T47D (cell line): ENCODE measurements around the gene PAQR4.

ENCODE experiments used
- DNase-seq, 2 experiments: peaks; one replicate each; pipeline versions ENCODE4 v3.0.0 to v3.0.0-alpha.2; 2011 to 2012; ENCODE audit warnings: low read depth in 1 of 2, low spot score in 1 of 2
- JUND ChIP-seq: IDR thresholded peaks from 2 replicates; pipeline ENCODE4 v1.6.1; 2012; ENCODE audit warnings: low read depth
- in situ Hi-C: cut with HindIII; loops from 2 replicates; pipeline ENCODE4 v1.10.0; 2016; ENCODE audit warnings: low sequenced_read_pairs, low pct_unique_long_range_greater_than_20kb

The PAQR4 gene

DNA sequence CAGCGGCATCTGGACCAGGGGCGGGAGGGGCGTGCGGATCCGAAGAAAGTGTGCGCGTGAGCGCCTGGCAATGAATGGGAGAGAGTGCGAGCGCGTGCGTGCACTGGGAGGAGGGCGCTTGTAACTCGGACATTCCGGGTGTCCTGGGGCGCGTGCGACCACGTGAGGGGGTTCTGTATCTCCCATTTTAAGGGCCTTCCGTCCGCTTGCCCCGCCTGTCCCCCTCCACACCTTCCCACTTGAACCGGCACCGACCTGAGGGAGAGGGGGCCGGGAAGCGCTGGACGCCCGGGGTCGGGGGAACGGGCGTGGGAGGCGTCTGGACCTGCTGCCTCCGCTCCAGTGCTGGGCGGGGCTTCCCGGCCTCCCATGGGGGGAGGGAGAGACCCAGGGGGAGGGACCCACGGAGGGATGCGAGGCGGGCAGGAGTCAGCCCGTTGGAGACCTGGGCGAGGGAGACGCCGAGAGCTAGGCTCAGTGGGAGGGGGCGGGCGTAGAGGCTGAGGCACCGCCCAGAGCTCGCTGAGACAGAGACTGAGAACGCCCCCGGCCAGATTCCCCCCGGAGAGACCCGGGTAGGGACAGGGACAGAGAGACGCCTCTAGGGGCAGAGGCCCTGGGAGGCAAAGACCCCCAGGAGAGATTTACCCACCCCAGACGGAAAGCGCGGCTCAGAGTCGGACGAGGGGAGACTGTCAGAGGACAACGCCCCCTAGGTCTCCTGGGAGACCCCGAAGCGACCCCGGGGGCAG, 5.2 kb upstream of the PAQR4 start, which contains the start of gene KREMEN2:
Gene KREMEN2 (plus strand): TSS at position 553 of the 752 bp plus-strand sequence. CDS start 246 bp downstream, outside the sequence.
- peak; percentile 71 to 94 for DNase-seq
- no peak for TF ChIP-seq JUND

DNA sequence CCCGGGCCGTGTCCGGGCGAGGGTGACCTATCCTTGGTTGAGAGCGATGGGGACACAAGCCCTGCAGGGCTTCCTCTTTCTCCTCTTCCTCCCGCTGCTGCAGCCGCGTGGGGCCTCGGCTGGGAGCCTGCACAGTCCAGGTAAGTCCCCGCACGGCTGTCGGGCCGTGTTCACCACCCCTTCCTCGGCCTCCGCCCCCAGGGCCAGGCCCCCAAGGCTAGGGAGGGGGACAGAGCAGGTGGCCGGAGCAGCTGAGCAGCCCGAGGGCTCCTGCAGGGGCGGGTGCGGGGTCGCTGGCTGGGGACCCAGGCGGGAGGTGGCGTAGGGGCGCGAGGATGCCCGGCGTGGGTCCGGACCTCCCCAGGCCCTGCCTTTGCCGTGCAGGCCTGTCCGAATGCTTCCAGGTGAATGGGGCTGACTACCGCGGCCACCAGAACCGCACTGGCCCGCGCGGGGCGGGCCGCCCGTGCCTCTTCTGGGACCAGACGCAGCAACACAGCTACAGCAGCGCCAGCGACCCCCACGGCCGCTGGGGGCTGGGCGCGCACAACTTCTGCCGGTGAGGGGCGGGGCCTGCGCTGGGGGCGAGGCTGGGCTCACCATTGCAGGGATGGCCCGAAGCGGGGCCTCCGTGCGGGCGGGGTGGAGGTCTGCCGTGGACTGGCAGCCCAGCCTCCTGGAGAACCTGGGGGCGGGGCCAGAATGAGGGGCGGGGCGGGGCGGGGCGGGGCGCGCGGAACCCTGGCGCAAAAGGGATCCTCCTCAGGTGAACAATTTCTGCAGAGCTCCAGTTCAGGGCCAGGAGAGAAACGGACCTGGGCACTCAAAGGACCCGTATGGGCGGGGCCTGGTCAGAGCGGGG, 4.4 kb upstream of the PAQR4 start:
- TF ChIP-seq JUND: no peak
- in situ Hi-C loops: no loop called here
- peak; percentile 94 to 98 for DNase-seq

More for the DNA sequence above, 5.2 kb upstream of the PAQR4 start, which contains the start of gene KREMEN2:
- in situ Hi-C loops: no loop called here

DNA sequence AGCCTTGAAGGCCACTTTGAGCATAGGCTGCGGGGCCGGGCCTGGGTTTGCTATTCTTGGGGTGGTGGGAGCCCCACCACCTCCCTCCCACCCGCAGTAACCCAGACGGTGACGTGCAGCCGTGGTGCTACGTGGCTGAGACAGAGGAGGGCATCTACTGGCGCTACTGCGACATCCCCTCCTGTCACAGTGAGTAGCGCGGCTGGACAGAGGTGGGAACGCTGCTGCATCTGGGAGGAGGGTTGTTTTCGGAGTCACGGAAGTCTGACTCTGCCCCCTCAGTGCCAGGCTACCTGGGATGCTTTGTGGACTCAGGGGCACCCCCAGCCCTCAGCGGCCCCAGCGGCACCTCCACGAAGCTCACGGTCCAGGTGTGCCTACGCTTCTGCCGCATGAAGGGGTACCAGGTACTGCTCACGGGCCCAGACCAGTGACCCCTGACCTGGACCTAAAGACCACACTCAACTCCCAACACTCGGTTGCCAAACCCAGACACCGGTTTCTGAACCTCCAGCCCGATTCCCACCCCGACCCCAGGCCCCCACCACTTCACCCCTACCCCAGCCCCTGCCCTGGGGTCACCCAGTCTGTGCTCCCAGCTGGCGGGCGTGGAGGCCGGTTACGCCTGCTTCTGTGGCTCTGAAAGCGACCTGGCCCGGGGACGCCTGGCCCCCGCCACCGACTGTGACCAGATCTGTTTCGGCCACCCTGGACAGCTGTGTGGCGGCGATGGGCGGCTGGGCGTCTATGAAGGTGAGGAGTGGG, 2.9 kb upstream of the PAQR4 start:
- no peak for TF ChIP-seq JUND
- no peak for DNase-seq
- in situ Hi-C loops: no loop called here

DNA sequence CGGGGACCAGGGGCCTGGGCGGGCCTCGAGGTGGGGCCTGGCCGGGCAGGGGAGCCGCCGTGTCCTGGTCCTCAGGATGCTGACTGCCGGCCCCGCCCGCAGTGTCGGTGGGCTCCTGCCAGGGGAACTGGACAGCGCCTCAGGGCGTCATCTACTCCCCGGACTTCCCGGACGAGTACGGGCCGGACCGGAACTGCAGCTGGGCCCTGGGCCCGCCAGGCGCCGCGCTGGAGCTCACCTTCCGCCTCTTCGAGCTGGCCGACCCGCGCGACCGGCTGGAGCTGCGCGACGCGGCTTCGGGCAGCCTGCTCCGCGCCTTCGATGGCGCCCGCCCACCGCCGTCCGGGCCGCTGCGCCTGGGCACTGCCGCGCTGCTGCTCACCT, 2.3 kb upstream of the PAQR4 start:
- no peak for DNase-seq
- in situ Hi-C loops: no loop called here
- TF ChIP-seq JUND: no peak

DNA sequence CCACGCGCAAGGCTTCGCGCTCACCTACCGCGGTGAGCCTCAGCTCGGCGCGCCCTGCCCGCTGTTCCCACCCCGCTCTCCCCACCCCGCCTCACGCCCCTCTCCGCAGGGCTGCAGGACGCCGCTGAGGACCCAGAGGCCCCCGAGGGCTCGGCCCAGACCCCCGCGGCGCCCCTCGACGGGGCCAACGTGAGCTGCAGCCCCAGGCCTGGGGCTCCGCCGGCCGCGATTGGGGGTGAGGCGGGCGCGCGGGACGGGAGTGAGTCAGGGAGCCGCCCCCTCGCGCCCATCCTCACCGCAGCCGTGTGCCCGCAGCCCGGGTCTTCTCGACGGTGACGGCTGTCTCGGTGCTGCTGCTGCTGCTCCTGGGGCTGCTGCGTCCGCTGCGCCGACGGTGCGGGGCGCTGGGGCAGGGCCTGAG, 1.9 kb upstream of the PAQR4 start:
- DNase-seq: no peak
- in situ Hi-C loops: no loop called here
- no peak for TF ChIP-seq JUND

DNA sequence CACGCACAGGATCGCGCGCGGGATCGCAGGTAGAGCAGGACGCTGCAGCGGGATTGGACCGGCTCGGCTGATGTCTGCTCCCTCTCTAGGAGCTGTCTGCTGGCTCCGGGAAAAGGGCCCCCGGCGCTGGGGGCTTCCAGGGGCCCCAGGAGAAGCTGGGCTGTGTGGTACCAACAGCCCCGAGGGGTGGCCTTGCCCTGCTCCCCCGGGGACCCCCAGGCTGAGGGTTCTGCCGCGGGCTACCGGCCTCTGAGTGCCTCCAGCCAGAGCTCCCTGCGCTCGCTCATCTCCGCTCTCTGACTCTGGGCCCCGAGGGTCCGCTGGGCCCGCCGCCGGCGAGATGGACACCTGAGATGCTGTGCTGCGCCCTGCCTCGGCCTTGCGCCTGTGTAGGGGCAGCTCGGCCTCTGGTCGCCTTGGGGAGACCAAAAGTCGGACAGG, 1.4 kb upstream of the PAQR4 start:
- DNase-seq: no peak
- TF ChIP-seq JUND: no peak
- in situ Hi-C loops: no loop called here

DNA sequence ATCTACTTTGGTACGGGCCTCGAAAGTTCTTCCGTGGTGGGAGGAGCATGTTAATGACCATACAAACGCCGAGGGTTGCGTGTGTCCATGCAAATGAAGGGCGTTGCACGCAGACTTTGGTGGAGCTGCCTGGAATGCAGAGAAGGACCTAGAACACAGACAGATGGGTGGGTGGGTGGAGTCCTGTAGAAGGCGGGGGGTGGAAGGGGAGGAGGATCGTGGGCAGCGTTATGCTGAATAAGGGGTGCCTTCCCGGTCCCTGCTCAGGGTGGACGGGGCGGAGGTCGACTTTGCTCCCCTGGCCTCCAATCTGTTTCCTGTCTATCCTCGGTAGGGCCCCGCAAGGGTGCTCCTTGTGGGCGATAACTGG, 795 bp upstream of the PAQR4 start:
- no peak for TF ChIP-seq JUND
- in situ Hi-C loops: no loop called here
- peak; percentile 70 to 95 for DNase-seq

DNA sequence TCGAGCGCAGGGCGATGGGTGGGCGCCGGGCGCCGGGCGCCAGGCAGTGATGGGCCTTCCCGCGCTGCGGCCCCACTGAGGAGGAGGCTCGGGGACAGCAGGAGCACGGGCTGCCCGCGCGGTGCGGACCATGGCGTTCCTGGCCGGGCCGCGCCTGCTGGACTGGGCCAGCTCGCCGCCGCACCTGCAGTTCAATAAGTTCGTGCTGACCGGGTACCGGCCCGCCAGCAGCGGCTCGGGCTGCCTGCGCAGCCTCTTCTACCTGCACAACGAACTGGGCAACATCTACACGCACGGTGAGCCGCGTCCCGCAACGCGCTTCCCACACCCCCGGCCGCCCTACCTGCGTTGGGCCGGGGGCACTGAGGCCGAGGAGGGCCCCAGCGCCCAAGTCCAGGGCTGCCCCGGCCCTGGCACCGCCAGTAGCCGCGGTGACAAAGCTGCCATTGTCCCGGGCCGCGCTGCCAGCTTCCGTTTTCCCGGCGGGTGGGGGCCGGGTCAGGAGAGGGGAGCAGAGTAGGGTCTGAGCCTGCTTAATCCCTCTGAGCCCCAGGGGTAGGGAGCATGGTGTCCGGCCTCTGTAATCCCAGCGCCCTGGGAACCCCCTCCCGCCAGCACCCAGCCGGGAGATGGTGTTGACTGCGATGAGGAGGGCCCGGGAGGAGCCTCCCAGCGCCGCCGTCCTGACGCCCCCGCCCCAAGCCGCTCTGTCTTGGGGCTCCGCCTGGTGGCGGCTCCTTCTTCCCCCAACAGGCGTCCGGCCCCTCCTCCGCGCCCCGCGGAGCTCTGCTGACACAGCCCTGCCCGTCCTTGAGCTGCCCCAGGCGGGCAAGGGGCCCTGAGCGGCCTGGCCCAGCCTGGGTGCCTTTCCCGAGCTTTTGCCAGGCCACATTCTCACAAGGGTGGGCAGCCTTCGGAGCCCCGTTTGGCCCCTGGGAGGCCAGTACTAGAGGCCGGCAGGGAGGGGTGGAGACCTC, 685 bp downstream of the PAQR4 start:
- in situ Hi-C loops: no loop called here
- DNase-seq: peak; percentile 64 to 81
- TF ChIP-seq JUND: no peak

DNA sequence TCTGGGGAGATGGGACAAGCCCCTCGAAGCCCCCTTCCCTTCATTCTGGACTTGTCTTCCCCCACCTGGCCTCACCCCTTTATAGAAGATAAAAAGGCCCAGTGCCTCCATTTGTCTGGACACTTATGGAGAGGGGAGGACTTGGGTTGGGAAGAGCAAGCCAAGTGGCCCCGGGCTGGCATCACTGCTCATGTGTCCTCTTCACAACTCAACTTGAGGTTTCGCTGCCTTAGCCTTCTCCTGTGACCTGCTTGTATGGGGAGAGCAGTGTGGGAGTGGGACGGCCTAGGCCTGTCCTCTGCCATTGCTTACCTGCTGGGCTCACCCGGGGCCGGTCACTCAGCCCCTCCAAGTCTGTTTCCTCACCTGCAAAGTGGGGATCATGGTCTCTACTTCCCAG, 1.4 kb downstream of the PAQR4 start:
- no peak for TF ChIP-seq JUND
- DNase-seq: no peak
- in situ Hi-C loops: no loop called here

DNA sequence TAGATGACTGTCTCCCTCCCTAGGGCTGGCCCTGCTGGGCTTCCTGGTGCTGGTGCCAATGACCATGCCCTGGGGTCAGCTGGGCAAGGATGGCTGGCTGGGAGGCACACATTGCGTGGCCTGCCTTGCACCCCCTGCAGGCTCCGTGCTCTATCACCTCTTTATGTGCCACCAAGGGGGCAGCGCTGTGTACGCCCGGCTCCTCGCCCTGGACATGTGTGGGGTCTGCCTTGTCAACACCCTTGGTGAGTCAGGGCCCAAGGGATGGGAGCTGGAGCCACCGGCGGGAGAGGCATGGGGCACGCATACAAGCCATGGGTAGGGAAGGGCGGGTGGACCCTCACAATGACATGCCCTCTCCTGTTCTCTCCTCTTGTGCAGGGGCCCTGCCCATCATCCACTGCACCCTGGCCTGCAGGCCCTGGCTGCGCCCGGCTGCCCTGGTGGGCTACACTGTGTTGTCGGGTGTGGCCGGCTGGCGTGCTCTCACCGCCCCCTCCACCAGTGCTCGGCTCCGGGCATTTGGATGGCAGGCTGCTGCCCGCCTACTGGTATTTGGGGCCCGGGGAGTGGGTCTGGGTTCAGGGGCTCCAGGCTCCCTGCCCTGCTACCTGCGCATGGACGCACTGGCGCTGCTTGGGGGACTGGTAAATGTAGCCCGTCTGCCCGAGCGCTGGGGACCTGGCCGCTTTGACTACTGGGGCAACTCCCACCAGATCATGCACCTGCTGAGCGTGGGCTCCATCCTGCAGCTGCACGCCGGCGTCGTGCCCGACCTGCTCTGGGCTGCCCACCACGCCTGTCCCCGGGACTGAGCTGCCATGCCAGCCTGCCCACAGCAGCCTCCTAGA, 2.2 kb downstream of the PAQR4 start:
- TF ChIP-seq JUND: no peak
- no peak for DNase-seq
- in situ Hi-C loops: no loop called here
